WERI-Rb-1 (cell line): ENCODE measurements around the gene BAZ1B.

Source experiments
- DNase-seq: peaks from one replicate; pipeline ENCODE4 v3.0.0-alpha.2; 2020
- H3K27ac ChIP-seq: fragments of 250-450 bp; sonication (Bioruptor Pico); 2 replicates; pipeline ENCODE4 v1.5.1; 2020; ENCODE audit warnings: mild to moderate bottlenecking, moderate library complexity
- H3K27me3 ChIP-seq: fragments of 250-450 bp; sonication (Bioruptor Pico); 2 replicates; pipeline ENCODE4 v1.5.1; 2021; ENCODE audit warnings: mild to moderate bottlenecking, low read depth, moderate library complexity; ENCODE audit not compliant: insufficient read depth, severe bottlenecking
- H3K36me3 ChIP-seq: fragments of 250-450 bp; sonication (Bioruptor Pico); 2 replicates; pipeline ENCODE4 v1.5.1; 2020; ENCODE audit warnings: mild to moderate bottlenecking, moderate library complexity
- H3K4me3 ChIP-seq: 2 replicates; pipeline ENCODE4 v1.5.1; 2011; ENCODE audit warnings: low read depth, mild to moderate bottlenecking, control low read depth, low read length
- H3K9me3 ChIP-seq: fragments of 250-450 bp; sonication (Bioruptor Pico); 2 replicates; pipeline ENCODE4 v1.5.1; 2021; ENCODE audit warnings: mild to moderate bottlenecking, moderate library complexity; ENCODE audit not compliant: severe bottlenecking
- TF ChIP-seq, protein P1 (sequence below): IDR thresholded peaks from 2 replicates; pipeline ENCODE4 v1.5.1; 2011; ENCODE audit warnings: low read depth, mild to moderate bottlenecking, control low read depth, inconsistent platforms, low read length

Gene BAZ1B

DNA sequence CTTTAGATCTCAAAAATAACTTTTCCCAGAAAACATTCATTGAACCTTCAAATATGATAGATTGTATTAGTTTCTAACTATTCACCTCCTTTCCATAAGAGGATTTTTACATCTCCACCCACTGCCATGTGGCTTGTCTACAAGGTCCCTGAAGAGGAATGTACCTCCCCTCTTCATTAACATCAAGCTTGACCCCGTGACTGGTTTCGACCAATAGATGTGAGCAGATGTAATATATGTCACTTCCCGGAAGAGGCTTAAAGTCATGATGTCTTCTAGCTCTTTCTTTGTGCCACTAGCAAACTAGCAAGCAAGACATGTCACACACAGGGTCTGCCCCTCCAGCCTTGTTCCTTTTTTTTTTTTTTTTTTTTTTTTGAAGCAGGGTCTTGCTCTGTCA lies 6.9 kb downstream of the BAZ1B start:
- DNase-seq: no peak

DNA sequence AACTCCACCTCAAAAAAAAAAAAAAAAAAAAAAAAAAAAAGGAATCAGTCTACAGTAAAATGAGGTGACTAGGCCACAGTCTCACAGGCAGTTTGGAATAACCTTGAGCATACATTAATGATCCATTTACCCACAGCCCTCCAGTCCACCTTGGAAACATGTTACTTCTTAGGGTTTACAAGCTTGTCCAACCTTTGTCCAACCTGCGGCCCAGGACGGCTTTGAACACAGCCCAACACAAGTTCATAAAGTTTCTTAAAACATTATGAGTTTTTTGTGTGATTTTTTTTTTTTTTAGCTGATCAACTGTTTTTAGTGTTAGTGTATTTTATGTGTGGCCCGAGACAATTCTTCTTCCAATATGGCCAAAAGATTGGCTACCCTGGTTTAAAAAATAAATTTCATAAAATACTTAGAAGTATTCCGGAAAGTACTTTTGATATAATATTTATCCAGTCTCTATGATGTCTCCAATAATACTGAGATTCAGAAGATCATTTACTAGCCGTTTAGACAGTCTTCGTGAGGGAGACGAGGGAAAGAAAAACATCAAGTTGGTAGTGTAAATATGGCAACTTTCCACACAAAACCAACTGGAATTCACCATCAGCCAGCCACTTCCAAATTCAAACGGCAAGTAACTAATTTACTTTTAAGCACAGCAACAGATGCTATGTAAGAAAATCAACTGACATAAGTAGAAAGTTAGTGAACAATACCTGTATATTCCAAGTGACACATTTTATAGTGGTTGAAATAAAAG lies 9.9 kb downstream of the BAZ1B start:
- H3K27ac ChIP-seq: no peak overlapping the region

More for the DNA sequence above, 6.9 kb downstream of the BAZ1B start:
- H3K4me3 ChIP-seq: no peak overlapping the region
- H3K36me3 ChIP-seq: peaks cover 95% of the 10 kb centered on the region
- no peak overlapping the region for H3K27ac ChIP-seq
- no peaks in the 10 kb centered on the region for H3K27me3 ChIP-seq
- TF ChIP-seq, protein P1, sequence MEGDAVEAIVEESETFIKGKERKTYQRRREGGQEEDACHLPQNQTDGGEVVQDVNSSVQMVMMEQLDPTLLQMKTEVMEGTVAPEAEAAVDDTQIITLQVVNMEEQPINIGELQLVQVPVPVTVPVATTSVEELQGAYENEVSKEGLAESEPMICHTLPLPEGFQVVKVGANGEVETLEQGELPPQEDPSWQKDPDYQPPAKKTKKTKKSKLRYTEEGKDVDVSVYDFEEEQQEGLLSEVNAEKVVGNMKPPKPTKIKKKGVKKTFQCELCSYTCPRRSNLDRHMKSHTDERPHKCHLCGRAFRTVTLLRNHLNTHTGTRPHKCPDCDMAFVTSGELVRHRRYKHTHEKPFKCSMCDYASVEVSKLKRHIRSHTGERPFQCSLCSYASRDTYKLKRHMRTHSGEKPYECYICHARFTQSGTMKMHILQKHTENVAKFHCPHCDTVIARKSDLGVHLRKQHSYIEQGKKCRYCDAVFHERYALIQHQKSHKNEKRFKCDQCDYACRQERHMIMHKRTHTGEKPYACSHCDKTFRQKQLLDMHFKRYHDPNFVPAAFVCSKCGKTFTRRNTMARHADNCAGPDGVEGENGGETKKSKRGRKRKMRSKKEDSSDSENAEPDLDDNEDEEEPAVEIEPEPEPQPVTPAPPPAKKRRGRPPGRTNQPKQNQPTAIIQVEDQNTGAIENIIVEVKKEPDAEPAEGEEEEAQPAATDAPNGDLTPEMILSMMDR: no peak
- H3K9me3 ChIP-seq: no peaks in the 10 kb centered on the region

DNA sequence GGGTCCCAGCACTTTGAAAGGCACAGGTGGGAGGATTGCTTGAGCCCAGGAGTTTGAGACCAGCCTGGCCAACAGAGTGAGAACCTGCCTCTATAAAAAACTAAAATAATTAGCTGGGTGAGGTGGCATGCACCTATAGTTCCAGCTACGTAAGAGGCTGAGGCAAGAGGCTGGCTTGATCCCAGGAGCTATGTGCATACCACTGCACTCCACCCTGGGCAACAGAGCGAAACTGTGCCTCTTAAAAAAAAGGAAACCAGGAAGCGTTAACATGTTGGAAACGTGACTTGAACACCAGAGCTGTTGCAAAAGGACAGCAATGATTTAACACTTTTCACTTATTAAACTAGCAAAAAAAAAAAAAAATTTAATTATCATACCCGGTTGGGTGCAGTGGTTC lies 12.6 kb downstream of the BAZ1B start:
- no peaks in the 10 kb centered on the region for H3K27me3 ChIP-seq
- TF ChIP-seq, protein P1: no peak
- H3K4me3 ChIP-seq: no peak overlapping the region
- no peaks in the 10 kb centered on the region for H3K9me3 ChIP-seq
- H3K27ac ChIP-seq: no peak overlapping the region
- DNase-seq: no peak
- H3K36me3 ChIP-seq: peaks cover 95% of the 10 kb centered on the region

More for the DNA sequence above, 9.9 kb downstream of the BAZ1B start:
- Histone ChIP-seq H3K9me3 (no peaks in the 10 kb centered on the region), H3K27me3 (no peaks in the 10 kb centered on the region), H3K36me3 (peaks cover 97% of the 10 kb centered on the region), H3K4me3 (no peak overlapping the region)
- no peak for DNase-seq
- TF ChIP-seq, protein P1: no peak

DNA sequence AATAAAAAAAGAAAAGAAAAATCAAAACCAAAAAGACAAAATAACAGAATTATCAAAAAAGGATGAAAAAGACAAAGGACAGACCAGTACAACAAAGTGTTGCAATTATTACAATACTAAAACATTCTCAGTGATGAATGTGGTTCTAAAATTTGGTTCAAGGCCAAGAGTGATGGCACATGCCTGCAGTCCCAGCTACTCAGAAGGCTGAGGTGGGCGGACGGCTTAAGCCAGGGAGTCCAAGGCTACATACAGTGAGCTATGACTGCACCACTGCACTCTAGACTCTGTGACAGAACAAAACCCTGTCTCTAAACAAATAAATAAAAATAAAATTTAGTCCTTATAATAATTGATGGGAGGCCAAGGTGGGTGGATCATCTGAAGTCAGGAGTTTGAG lies 14.5 kb downstream of the BAZ1B start:
- H3K9me3 ChIP-seq: no peaks in the 10 kb centered on the region
- H3K27me3 ChIP-seq: no peaks in the 10 kb centered on the region
- TF ChIP-seq, protein P1: no peak
- DNase-seq: no peak
- no peak overlapping the region for H3K4me3 ChIP-seq
- H3K36me3 ChIP-seq: peaks cover 95% of the 10 kb centered on the region
- H3K27ac ChIP-seq: no peak overlapping the region

DNA sequence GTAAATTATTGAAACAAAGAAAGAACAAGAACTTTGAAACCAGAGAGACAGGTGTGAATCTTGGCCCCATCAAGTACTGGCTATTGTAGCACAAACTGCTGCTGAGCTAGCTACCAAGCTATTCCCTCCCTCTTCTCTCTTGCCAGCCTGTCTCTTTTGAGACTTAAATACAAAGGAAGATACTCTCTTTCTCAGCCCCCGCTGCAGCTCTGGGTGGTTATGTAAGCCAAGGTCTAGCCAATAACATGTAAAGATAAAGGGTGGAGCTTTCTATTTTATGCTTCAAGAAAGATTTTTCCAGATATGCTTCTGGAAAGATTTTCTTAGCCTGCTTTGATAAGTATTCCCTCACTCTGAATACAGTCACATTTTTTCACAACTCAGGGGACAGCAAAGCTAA lies 17.2 kb downstream of the BAZ1B start:
- H3K4me3 ChIP-seq: no peak overlapping the region
- H3K27ac ChIP-seq: peak overlapping the region; percentile 31; the same call in 1 of the 2 replicates
- no peak for DNase-seq
- TF ChIP-seq, protein P1: no peak
- H3K9me3 ChIP-seq: no peaks in the 10 kb centered on the region
- H3K27me3 ChIP-seq: no peaks in the 10 kb centered on the region
- peaks cover 98% of the 10 kb centered on the region for H3K36me3 ChIP-seq

DNA sequence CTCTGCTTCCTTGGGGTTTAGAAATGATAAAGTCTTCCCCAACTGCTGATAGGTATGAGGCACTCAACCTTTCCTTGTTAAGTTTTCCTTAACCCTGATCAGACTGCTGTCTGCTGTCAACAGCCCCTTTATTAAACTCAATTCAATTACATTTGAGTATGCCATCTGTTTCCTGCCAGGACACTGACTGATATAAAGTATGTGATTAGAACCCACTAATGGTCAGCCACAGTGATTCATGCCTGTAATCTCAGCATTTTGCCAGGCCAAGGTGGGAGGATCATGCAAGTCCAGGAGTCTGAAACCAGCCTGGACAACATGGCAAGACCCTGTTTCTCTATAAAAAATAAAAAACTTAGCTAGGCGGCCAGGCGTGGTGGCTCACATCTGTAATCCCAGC lies 18.1 kb downstream of the BAZ1B start:
- peak; percentile 30 for DNase-seq
- Histone ChIP-seq H3K27me3 (no peaks in the 10 kb centered on the region), H3K27ac (peak overlapping the region; percentile 44), H3K4me3 (no peak overlapping the region), H3K36me3 (peaks cover 98% of the 10 kb centered on the region), H3K9me3 (no peaks in the 10 kb centered on the region)
- TF ChIP-seq, protein P1: no peak
